ENCODE results near the gene ZC3H7B. TPM values are rescaled to one million over a fixed set of nuclear protein-coding genes. Genes with fewer than 3 reads are reported as not detected.

ZC3H7B gene
- total and polyA plus RNA-seq, 2 donors from 2014 or later = 28.3 to 68.6 TPM

- Histone ChIP-seq H3K4me1 (ENCODE audit: control insufficient read depth in 2 of 3, insufficient read depth in 2 of 3, low read depth in 1 of 3, low read length in 3 of 3) (peaks cover 0 to 40% (median 18%) of the 10 kb centered on the region in 3 donors), H3K4me3 (ENCODE audit: low read length in 3 of 3) (peak overlapping the region in 2 of 3 donors; percentile 56 to 71), H3K36me3 (ENCODE audit: control insufficient read depth in 2 of 3, insufficient read depth in 3 of 3, low read length in 3 of 3) (no peaks in the 10 kb centered on the region), H3K27me3 (ENCODE audit: control insufficient read depth, insufficient read depth, low read length) (no peaks in the 10 kb centered on the region), H3K27ac (ENCODE audit: low read depth in 2 of 2, low read length in 2 of 2) (peak overlapping the region; percentile 11 to 64), H3K9ac (ENCODE audit: low read length in 3 of 3) (peak overlapping the region in 2 of 3 donors; percentile 53 to 60), H3K9me3 (ENCODE audit: control insufficient read depth in 2 of 3, insufficient read depth in 1 of 3, low read length in 3 of 3) (no peaks in the 10 kb centered on the region)
- DNase-seq (peak in 1 of 5 donors; percentile 72), FAIRE-seq (no peak)
- TF ChIP-seq CTCF (IDR thresholded peaks at IDR 0.05; ENCODE audit: borderline replicate concordance, extremely low read depth, insufficient read depth) = no peak
- intact Hi-C loops (cut with DNase I) = no loop called here
Measured at GRCh38 chr22:41368543-41369423, 67.5 kb downstream of the ZC3H7B start.

DNA sequence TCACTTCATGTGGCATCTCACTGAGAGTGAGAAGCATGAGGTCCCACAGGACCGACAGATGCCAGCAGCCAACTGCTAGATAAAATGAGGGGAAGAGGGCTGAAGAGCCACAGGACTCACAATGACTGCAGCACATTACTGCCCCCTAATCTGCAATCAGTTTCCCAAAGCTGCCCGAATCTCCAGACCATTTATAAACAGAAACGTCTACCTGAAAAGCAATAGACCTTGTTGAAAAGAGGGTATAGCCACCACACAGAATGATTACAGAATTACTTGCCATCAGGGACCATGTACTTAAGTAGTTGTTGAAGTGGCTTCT lies 68.1 kb downstream of the ZC3H7B start:
- Histone ChIP-seq H3K4me1 (ENCODE audit: control insufficient read depth in 2 of 3, insufficient read depth in 2 of 3, low read depth in 1 of 3, low read length in 3 of 3) (peaks cover 0 to 40% (median 18%) of the 10 kb centered on the region in 3 donors), H3K27ac (ENCODE audit: low read depth in 2 of 2, low read length in 2 of 2) (peak overlapping the region; percentile 2 to 64), H3K36me3 (ENCODE audit: control insufficient read depth in 2 of 3, insufficient read depth in 3 of 3, low read length in 3 of 3) (no peaks in the 10 kb centered on the region), H3K9ac (ENCODE audit: low read length in 3 of 3) (peak overlapping the region in 1 of 3 donors; percentile 53), H3K9me3 (ENCODE audit: control insufficient read depth in 2 of 3, insufficient read depth in 1 of 3, low read length in 3 of 3) (no peaks in the 10 kb centered on the region), H3K27me3 (ENCODE audit: control insufficient read depth, insufficient read depth, low read length) (no peaks in the 10 kb centered on the region), H3K4me3 (ENCODE audit: low read length in 3 of 3) (peak overlapping the region in 2 of 3 donors; percentile 10 to 71)
- no peak for FAIRE-seq
- no peak for DNase-seq
- TF ChIP-seq CTCF (IDR thresholded peaks at IDR 0.05; ENCODE audit: borderline replicate concordance, extremely low read depth, insufficient read depth) = no peak
- intact Hi-C loops (cut with DNase I) = no loop called here

DNA sequence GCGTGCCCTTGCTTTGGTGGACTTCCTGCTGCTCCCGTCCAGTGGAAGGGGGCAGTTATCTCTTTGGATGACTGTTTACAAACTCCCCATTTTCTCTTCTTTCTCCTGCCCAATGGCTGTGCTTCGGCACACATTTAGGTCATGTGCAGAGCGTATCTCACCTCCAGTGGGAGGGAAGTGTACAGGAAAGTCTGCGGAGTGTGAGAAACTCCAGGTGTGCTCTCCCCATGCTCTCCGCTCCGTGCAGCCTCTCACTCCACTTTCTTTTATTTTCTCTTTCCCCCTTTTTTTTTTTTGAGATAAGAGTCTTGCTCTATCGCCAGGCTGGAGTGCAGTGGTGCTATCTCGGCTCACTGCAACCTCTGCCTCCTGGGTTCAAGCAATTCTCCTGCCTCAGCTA lies 68.5 kb downstream of the ZC3H7B start:
- Histone ChIP-seq H3K36me3 (ENCODE audit: control insufficient read depth in 2 of 3, insufficient read depth in 3 of 3, low read length in 3 of 3) (no peaks in the 10 kb centered on the region), H3K27me3 (ENCODE audit: control insufficient read depth, insufficient read depth, low read length) (no peaks in the 10 kb centered on the region), H3K4me3 (ENCODE audit: low read length in 3 of 3) (peak overlapping the region in 2 of 3 donors; percentile 10 to 71), H3K9me3 (ENCODE audit: control insufficient read depth in 2 of 3, insufficient read depth in 1 of 3, low read length in 3 of 3) (no peaks in the 10 kb centered on the region), H3K9ac (ENCODE audit: low read length in 3 of 3) (peak overlapping the region in 1 of 3 donors; percentile 53), H3K4me1 (ENCODE audit: control insufficient read depth in 2 of 3, insufficient read depth in 2 of 3, low read depth in 1 of 3, low read length in 3 of 3) (peaks cover 0 to 40% (median 18%) of the 10 kb centered on the region in 3 donors), H3K27ac (ENCODE audit: low read depth in 2 of 2, low read length in 2 of 2) (no peak overlapping the region)
- FAIRE-seq (no peak), DNase-seq (no peak)
- no peak for TF ChIP-seq CTCF (IDR thresholded peaks at IDR 0.05; ENCODE audit: borderline replicate concordance, extremely low read depth, insufficient read depth)
- intact Hi-C loops (cut with DNase I) = no loop called here
